ENCODE data around the gene IFT81.

Gene IFT81

DNA sequence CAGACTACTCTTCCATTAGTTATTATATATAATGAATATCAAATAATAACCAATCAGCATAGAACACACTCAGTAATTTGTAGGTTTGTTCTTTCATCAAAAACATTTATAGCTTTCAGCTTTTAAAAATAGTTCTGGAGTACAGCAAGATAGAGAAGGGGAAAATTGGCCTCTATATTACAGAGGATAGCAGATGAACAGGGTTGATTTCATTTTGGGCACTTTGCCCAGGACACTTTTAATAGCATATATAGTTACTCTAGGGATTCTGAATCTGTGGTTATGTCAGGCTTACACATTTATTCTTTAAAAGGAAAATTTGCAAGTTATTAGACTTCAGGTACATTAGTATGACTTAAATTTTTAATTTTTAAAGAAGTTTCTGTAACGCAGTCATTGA, 52.6 kb downstream of the IFT81 start:
- H3K4me3 ChIP-seq (ENCODE audit: low read depth, low read length), result no peak overlapping the region
- TF ChIP-seq, protein P1, sequence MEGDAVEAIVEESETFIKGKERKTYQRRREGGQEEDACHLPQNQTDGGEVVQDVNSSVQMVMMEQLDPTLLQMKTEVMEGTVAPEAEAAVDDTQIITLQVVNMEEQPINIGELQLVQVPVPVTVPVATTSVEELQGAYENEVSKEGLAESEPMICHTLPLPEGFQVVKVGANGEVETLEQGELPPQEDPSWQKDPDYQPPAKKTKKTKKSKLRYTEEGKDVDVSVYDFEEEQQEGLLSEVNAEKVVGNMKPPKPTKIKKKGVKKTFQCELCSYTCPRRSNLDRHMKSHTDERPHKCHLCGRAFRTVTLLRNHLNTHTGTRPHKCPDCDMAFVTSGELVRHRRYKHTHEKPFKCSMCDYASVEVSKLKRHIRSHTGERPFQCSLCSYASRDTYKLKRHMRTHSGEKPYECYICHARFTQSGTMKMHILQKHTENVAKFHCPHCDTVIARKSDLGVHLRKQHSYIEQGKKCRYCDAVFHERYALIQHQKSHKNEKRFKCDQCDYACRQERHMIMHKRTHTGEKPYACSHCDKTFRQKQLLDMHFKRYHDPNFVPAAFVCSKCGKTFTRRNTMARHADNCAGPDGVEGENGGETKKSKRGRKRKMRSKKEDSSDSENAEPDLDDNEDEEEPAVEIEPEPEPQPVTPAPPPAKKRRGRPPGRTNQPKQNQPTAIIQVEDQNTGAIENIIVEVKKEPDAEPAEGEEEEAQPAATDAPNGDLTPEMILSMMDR (IDR thresholded peaks at IDR 0.05; ENCODE audit: borderline replicate concordance, insufficient read depth, low read depth, low read length), result no peak

DNA sequence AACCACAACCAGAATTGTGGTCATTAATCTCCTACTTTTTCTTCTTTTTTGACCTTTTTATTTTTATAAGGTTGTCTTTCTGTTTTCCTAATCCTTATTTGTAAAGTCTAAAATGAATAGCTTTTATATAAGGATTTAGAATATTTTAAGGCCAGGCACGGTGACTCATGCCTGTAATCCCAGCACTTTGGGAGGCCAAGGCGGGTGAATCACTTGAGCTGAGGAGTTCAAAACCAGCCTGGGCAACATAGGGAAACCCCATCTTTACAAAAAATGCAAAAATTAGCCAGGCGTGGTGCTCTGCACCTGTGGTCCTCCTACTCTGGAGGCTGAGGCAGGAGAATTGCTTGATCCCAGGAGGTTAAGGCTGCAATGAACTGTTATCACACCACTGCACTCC, 55.1 kb downstream of the IFT81 start:
- TF ChIP-seq, protein P1 (IDR thresholded peaks at IDR 0.05; ENCODE audit: borderline replicate concordance, insufficient read depth, low read depth, low read length), result no peak
- no peak overlapping the region for H3K4me3 ChIP-seq (ENCODE audit: low read depth, low read length)

- H3K4me3 ChIP-seq (ENCODE audit: low read depth, low read length), result no peak overlapping the region
- TF ChIP-seq, protein P1 (IDR thresholded peaks at IDR 0.05; ENCODE audit: borderline replicate concordance, insufficient read depth, low read depth, low read length), result no peak
Measured at GRCh38 chr12:110180591-110181005, 56.4 kb downstream of the IFT81 start.

DNA sequence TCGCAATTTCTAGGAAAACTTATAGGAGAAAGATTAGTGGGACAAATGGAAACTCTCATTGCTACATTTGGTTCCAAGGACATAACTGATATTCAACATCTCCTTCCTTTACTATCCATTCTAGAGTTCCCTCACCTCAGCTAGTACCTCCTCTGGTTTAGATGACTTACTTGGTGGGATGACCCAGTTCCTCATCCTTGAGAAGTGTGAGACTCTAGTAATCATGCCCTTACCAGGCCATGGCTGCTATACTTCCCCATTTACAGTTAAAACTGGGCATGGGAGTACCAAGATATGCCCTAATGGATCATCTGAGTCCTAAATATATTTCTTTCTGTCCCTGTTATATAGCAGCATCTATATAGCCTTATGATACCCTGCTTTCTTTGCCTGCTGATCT, 58.1 kb downstream of the IFT81 start:
- no peak overlapping the region for H3K4me3 ChIP-seq (ENCODE audit: low read depth, low read length)
- TF ChIP-seq, protein P1 (IDR thresholded peaks at IDR 0.05; ENCODE audit: borderline replicate concordance, insufficient read depth, low read depth, low read length), result no peak

- TF ChIP-seq, protein P1 (IDR thresholded peaks at IDR 0.05; ENCODE audit: borderline replicate concordance, insufficient read depth, low read depth, low read length), result no peak
- no peak overlapping the region for H3K4me3 ChIP-seq (ENCODE audit: low read depth, low read length)
Measured at GRCh38 chr12:110183386-110183785, 59.2 kb downstream of the IFT81 start.

DNA sequence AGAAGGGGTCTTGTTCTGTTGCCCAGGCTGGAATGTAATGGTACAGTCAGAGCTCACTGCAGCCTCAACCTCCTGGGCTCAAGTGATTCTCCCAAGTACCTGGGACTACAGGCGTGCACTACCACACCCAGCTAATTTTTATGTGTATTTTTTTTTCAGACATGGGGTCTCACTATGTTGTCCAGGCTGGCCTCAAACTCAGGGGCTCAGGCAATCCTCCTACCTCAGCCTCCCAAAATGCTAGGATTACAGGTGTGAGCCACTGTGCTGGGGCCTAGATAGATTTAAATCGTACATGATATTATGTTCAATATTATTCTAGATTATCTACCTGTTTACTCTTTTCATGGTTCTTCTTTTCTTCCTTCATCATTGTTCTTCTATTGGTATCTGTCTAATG, 61.5 kb downstream of the IFT81 start:
- TF ChIP-seq, protein P1 (IDR thresholded peaks at IDR 0.05; ENCODE audit: borderline replicate concordance, insufficient read depth, low read depth, low read length), result no peak
- H3K4me3 ChIP-seq (ENCODE audit: low read depth, low read length), result no peak overlapping the region

DNA sequence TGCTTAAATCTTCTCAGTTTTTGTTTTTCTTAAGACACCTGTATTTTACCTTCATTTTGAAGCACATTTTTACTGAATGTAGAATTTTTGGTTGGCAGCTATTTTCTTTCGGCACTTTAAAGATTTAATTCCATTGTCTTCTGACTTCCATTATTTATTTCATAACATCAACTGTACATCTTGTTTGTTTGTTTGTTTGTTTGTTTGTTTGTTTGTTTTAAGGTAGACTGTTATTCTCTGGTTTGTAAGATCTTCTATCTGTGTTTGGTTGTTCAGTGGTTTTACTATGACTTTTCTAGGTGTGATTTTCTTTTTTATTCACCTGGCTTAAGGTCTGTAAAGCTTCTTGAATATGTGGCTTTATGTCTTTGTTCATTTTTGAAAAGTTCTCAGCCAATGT, 61.9 kb downstream of the IFT81 start:
- H3K4me3 ChIP-seq (ENCODE audit: low read depth, low read length), result no peak overlapping the region
- TF ChIP-seq, protein P1 (IDR thresholded peaks at IDR 0.05; ENCODE audit: borderline replicate concordance, insufficient read depth, low read depth, low read length), result no peak
